Memory B cell (primary cell): ENCODE data around the gene TNS3.
A peak's percentile ranks its signal among the peaks of the same experiment; 100 is the strongest.

Experiments
- ATAC-seq: fragments of 150-1000 bp; cut with Tn5 transposase; 2 replicates; pipeline ENCODE4 v1.10.0; 2021; ENCODE audit warnings: low read depth, mild to moderate bottlenecking, moderate library complexity
- DNase-seq, 2 donors: peaks; one replicate each; pipeline ENCODE4 v3.0.0; 2022; ENCODE audit warnings: low spot score in 2 of 2
- H3K27ac Mint-ChIP-seq: one replicate; pipeline ENCODE4 v1.8.0; 2022; ENCODE audit warnings: mild to moderate bottlenecking, moderate library complexity, mixed read lengths
- H3K27me3 Mint-ChIP-seq: one replicate; pipeline ENCODE4 v1.8.0; 2022; ENCODE audit warnings: mixed read lengths
- H3K36me3 Mint-ChIP-seq: one replicate; pipeline ENCODE4 v1.8.0; 2022; ENCODE audit warnings: mild to moderate bottlenecking, mixed read lengths
- H3K4me1 Mint-ChIP-seq: one replicate; pipeline ENCODE4 v1.8.0; 2022; ENCODE audit warnings: mixed read lengths
- H3K4me3 Mint-ChIP-seq: one replicate; pipeline ENCODE4 v1.8.0; 2022; ENCODE audit warnings: mild to moderate bottlenecking, moderate library complexity, mixed read lengths
- H3K9me3 Mint-ChIP-seq: one replicate; pipeline ENCODE4 v1.8.0; 2022; ENCODE audit warnings: mixed read lengths

TNS3 gene

GRCh38 chr7:47382200-47382599 is 199.7 kb downstream of the TNS3 start:
- peaks cover 9% of the 10 kb centered on the region for H3K4me1 Mint-ChIP-seq
- no peak overlapping the region for H3K27ac Mint-ChIP-seq
- no peak overlapping the region for H3K4me3 Mint-ChIP-seq
- DNase-seq = no peak
- ATAC-seq = no peak
- H3K27me3 Mint-ChIP-seq = no peaks in the 10 kb centered on the region
- peaks cover 33% of the 10 kb centered on the region for H3K36me3 Mint-ChIP-seq
- no peaks in the 10 kb centered on the region for H3K9me3 Mint-ChIP-seq

- Mint-ChIP-seq H3K4me1 (peaks cover 13% of the 10 kb centered on the region), H3K27ac (no peak overlapping the region), H3K9me3 (no peaks in the 10 kb centered on the region), H3K36me3 (peaks cover 33% of the 10 kb centered on the region), H3K4me3 (no peak overlapping the region), H3K27me3 (no peaks in the 10 kb centered on the region)
- no peak for ATAC-seq
- DNase-seq = no peak
These were observed 200.8 kb downstream of the TNS3 start for GRCh38 chr7:47381134-47381495.

GRCh38 chr7:47380325-47381133 is 201.4 kb downstream of the TNS3 start:
- H3K36me3 Mint-ChIP-seq = peaks cover 33% of the 10 kb centered on the region
- H3K27ac Mint-ChIP-seq = no peak overlapping the region
- DNase-seq = no peak
- H3K4me3 Mint-ChIP-seq = no peak overlapping the region
- no peaks in the 10 kb centered on the region for H3K9me3 Mint-ChIP-seq
- no peaks in the 10 kb centered on the region for H3K27me3 Mint-ChIP-seq
- no peak for ATAC-seq
- peaks cover 11% of the 10 kb centered on the region for H3K4me1 Mint-ChIP-seq

- ATAC-seq (no peak), DNase-seq (no peak)
- Mint-ChIP-seq H3K27ac (no peak overlapping the region), H3K36me3 (peaks cover 27% of the 10 kb centered on the region), H3K9me3 (no peaks in the 10 kb centered on the region), H3K4me1 (peaks cover 6% of the 10 kb centered on the region), H3K4me3 (no peak overlapping the region), H3K27me3 (no peaks in the 10 kb centered on the region)
These were observed 202.1 kb downstream of the TNS3 start for GRCh38 chr7:47379629-47380324.

GRCh38 chr7:47378728-47379395 is 203.0 kb downstream of the TNS3 start:
- no peak overlapping the region for H3K27ac Mint-ChIP-seq
- peaks cover 22% of the 10 kb centered on the region for H3K36me3 Mint-ChIP-seq
- no peaks in the 10 kb centered on the region for H3K27me3 Mint-ChIP-seq
- peaks cover 8% of the 10 kb centered on the region for H3K4me1 Mint-ChIP-seq
- ATAC-seq (no peak), DNase-seq (no peak)
- H3K9me3 Mint-ChIP-seq = no peaks in the 10 kb centered on the region
- no peak overlapping the region for H3K4me3 Mint-ChIP-seq

- no peak for ATAC-seq
- H3K9me3 Mint-ChIP-seq = no peaks in the 10 kb centered on the region
- H3K36me3 Mint-ChIP-seq = peaks cover 17% of the 10 kb centered on the region
These were observed 204.2 kb downstream of the TNS3 start for GRCh38 chr7:47377741-47378140.

GRCh38 chr7:47376991-47377616 is 204.8 kb downstream of the TNS3 start:
- no peak for ATAC-seq
- peak overlapping the region; percentile 6 for H3K27ac Mint-ChIP-seq

More at GRCh38 chr7:47377741-47378140, 204.2 kb downstream of the TNS3 start:
- Mint-ChIP-seq H3K27ac (no peak overlapping the region), H3K4me1 (peaks cover 8% of the 10 kb centered on the region), H3K4me3 (no peak overlapping the region), H3K27me3 (no peaks in the 10 kb centered on the region)
- DNase-seq = no peak

GRCh38 chr7:47375121-47375938 is 206.6 kb downstream of the TNS3 start:
- Mint-ChIP-seq H3K27ac (no peak overlapping the region), H3K27me3 (no peaks in the 10 kb centered on the region), H3K9me3 (no peaks in the 10 kb centered on the region), H3K36me3 (peaks cover 14% of the 10 kb centered on the region), H3K4me3 (no peak overlapping the region), H3K4me1 (peaks cover 8% of the 10 kb centered on the region)
- no peak for DNase-seq
- no peak for ATAC-seq

More at GRCh38 chr7:47376991-47377616, 204.8 kb downstream of the TNS3 start:
- Mint-ChIP-seq H3K4me1 (peaks cover 8% of the 10 kb centered on the region), H3K4me3 (no peak overlapping the region), H3K36me3 (peaks cover 15% of the 10 kb centered on the region), H3K9me3 (no peaks in the 10 kb centered on the region), H3K27me3 (no peaks in the 10 kb centered on the region)
- no peak for DNase-seq

GRCh38 chr7:47374538-47374937 is 207.4 kb downstream of the TNS3 start:
- H3K4me1 Mint-ChIP-seq = peaks cover 8% of the 10 kb centered on the region
- H3K9me3 Mint-ChIP-seq = no peaks in the 10 kb centered on the region
- ATAC-seq = no peak
- no peaks in the 10 kb centered on the region for H3K27me3 Mint-ChIP-seq
- no peak for DNase-seq
- peak overlapping the region; percentile 41 for H3K27ac Mint-ChIP-seq
- peaks cover 15% of the 10 kb centered on the region for H3K36me3 Mint-ChIP-seq
- no peak overlapping the region for H3K4me3 Mint-ChIP-seq

GRCh38 chr7:47373871-47374451 is 207.9 kb downstream of the TNS3 start:
- DNase-seq (no peak), ATAC-seq (no peak)
- Mint-ChIP-seq H3K4me1 (peaks cover 8% of the 10 kb centered on the region), H3K27ac (peak overlapping the region; percentile 41), H3K4me3 (no peak overlapping the region), H3K36me3 (peaks cover 19% of the 10 kb centered on the region), H3K9me3 (no peaks in the 10 kb centered on the region), H3K27me3 (no peaks in the 10 kb centered on the region)

- no peak for ATAC-seq
These were observed 210.1 kb downstream of the TNS3 start for GRCh38 chr7:47371733-47372368.

GRCh38 chr7:47371317-47371716 is 210.6 kb downstream of the TNS3 start:
- DNase-seq = no peak
- H3K9me3 Mint-ChIP-seq = no peaks in the 10 kb centered on the region
- H3K27me3 Mint-ChIP-seq = no peaks in the 10 kb centered on the region
- peaks cover 2% of the 10 kb centered on the region for H3K4me1 Mint-ChIP-seq
- no peak for ATAC-seq
- H3K27ac Mint-ChIP-seq = no peak overlapping the region
- H3K36me3 Mint-ChIP-seq = peaks cover 23% of the 10 kb centered on the region
- H3K4me3 Mint-ChIP-seq = no peak overlapping the region

More at GRCh38 chr7:47371733-47372368, 210.1 kb downstream of the TNS3 start:
- H3K27me3 Mint-ChIP-seq = no peaks in the 10 kb centered on the region
- no peak overlapping the region for H3K4me3 Mint-ChIP-seq
- H3K36me3 Mint-ChIP-seq = peaks cover 26% of the 10 kb centered on the region
- no peak for DNase-seq
- no peaks in the 10 kb centered on the region for H3K9me3 Mint-ChIP-seq
- H3K4me1 Mint-ChIP-seq = peaks cover 5% of the 10 kb centered on the region
- H3K27ac Mint-ChIP-seq = no peak overlapping the region
